ENCODE measurements around the gene FAM118B.

Gene FAM118B

DNA sequence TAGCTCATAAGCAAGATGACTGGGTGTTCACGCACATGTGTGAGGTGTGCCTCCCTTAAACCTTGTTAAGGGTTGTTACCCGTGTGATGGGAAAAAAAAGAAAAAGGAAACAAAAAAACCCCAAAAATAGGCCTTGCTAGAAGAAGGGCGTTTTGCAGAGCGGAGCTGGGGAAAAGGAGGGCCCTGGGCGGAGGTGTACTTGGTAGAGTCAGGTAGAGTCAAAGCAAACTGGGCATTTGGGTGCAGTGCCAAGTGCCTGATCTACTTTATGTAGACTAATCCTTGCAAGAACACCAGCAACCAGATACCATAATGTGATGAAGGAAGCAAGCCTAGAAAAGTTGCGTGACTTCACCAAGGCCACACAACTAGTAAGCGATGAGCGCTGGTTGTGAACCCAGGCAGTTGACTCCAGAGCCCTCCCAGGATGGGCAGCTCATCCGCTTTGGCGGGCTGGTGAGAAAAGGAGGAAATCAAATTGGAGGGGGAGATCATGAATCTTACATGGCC is 70.1 kb downstream of the FAM118B start:
- TF ChIP-seq ZFP3 (CRISPR knock-in tag; IDR thresholded peaks at IDR 0.05), result no peak
- no peak for TF ChIP-seq RARB (CRISPR knock-in tag; IDR thresholded peaks at IDR 0.05)
- no peak for TF ChIP-seq TOX (CRISPR knock-in tag; IDR thresholded peaks at IDR 0.05; ENCODE audit: borderline replicate concordance)
- TF ChIP-seq, protein P1, sequence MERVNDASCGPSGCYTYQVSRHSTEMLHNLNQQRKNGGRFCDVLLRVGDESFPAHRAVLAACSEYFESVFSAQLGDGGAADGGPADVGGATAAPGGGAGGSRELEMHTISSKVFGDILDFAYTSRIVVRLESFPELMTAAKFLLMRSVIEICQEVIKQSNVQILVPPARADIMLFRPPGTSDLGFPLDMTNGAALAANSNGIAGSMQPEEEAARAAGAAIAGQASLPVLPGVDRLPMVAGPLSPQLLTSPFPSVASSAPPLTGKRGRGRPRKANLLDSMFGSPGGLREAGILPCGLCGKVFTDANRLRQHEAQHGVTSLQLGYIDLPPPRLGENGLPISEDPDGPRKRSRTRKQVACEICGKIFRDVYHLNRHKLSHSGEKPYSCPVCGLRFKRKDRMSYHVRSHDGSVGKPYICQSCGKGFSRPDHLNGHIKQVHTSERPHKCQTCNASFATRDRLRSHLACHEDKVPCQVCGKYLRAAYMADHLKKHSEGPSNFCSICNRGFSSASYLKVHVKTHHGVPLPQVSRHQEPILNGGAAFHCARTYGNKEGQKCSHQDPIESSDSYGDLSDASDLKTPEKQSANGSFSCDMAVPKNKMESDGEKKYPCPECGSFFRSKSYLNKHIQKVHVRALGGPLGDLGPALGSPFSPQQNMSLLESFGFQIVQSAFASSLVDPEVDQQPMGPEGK (CRISPR knock-in tag; IDR thresholded peaks at IDR 0.05; ENCODE audit: borderline replicate concordance), result no peak
- TF ChIP-seq BACH2 (CRISPR knock-in tag; IDR thresholded peaks at IDR 0.05; ENCODE audit: borderline replicate concordance), result no peak
- TF ChIP-seq ZC3H10 (CRISPR knock-in tag; IDR thresholded peaks at IDR 0.05), result no peak
- TF ChIP-seq ZNF565 (CRISPR knock-in tag; conservative IDR thresholded peaks at IDR 0.05; ENCODE audit: low read depth), result no peak
- TF ChIP-seq PPARA (CRISPR knock-in tag; IDR thresholded peaks at IDR 0.05; ENCODE audit: borderline replicate concordance), result no peak
- TF ChIP-seq OSR1 (CRISPR knock-in tag; IDR thresholded peaks at IDR 0.05), result no peak
- TF ChIP-seq SNAI2 (CRISPR knock-in tag; IDR thresholded peaks at IDR 0.05), result no peak
- TF ChIP-seq, protein P2, sequence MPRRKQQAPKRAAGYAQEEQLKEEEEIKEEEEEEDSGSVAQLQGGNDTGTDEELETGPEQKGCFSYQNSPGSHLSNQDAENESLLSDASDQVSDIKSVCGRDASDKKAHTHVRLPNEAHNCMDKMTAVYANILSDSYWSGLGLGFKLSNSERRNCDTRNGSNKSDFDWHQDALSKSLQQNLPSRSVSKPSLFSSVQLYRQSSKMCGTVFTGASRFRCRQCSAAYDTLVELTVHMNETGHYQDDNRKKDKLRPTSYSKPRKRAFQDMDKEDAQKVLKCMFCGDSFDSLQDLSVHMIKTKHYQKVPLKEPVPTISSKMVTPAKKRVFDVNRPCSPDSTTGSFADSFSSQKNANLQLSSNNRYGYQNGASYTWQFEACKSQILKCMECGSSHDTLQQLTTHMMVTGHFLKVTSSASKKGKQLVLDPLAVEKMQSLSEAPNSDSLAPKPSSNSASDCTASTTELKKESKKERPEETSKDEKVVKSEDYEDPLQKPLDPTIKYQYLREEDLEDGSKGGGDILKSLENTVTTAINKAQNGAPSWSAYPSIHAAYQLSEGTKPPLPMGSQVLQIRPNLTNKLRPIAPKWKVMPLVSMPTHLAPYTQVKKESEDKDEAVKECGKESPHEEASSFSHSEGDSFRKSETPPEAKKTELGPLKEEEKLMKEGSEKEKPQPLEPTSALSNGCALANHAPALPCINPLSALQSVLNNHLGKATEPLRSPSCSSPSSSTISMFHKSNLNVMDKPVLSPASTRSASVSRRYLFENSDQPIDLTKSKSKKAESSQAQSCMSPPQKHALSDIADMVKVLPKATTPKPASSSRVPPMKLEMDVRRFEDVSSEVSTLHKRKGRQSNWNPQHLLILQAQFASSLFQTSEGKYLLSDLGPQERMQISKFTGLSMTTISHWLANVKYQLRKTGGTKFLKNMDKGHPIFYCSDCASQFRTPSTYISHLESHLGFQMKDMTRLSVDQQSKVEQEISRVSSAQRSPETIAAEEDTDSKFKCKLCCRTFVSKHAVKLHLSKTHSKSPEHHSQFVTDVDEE (CRISPR knock-in tag; IDR thresholded peaks at IDR 0.05), result no peak
- TF ChIP-seq GLIS3 (CRISPR knock-in tag; IDR thresholded peaks at IDR 0.05), result no peak
- TF ChIP-seq POU6F1 (CRISPR knock-in tag; IDR thresholded peaks at IDR 0.05; ENCODE audit: borderline replicate concordance, low read depth), result no peak
- no peak for ATAC-seq

- peak; percentile 80 for TF ChIP-seq ZNF70 (CRISPR knock-in tag; IDR thresholded peaks at IDR 0.05)
- no peak for TF ChIP-seq TOX (CRISPR knock-in tag; IDR thresholded peaks at IDR 0.05; ENCODE audit: borderline replicate concordance)
- peak; percentile 68 for ATAC-seq
Observed at GRCh38 chr11:126282361-126282735, 70.8 kb downstream of the FAM118B start.

DNA sequence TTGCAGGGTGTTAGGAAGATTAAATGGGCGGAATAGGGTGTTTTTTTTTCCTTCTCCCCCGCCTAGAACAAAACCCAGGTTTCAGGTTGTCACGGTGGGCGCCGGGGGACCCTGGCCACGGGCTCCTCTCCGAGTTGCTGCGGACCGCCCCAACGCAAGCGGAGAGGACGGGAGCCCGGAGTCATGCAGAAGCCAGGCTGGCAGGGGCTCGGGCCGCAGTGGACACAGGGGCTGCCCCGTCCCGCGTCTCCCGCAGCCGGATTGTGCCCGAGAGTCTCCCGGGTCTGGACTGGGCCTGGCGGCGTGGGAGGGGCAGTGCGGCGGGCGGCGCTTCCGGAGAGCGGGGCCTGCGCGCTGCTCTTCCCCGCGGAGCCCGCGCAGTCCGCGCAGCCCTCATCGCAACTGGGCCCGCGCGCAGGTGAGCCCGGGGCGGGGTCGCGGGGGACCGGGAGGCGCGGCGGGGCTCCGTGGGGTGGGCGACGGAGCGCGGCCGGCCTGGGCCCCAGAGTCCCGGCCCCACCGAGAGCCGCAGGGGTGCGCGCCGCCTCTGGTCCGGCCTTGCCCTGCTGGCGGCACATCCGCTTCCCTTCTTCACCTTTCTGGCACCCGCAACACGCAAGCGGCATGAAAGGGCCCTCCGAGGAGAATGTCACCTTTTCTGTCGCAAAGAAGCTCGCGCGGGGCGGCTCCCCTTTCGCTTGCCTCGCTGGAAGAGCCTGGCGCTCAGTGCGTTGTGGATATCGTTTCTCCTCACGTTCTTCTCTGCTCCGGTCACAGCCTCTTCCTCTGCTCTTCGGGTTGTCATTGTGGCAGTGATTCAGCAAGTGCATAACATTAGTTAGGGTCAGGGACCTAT is 71.4 kb downstream of the FAM118B start, which contains the start of gene TIRAP:
Gene TIRAP (plus strand): TSS at position 358 of the 856 bp plus-strand sequence. CDS start 7,802 bp downstream, outside the sequence.
- no peak for TF ChIP-seq ESRRG (CRISPR knock-in tag; IDR thresholded peaks at IDR 0.05)
- TF ChIP-seq, protein P1 (CRISPR knock-in tag; IDR thresholded peaks at IDR 0.05; ENCODE audit: borderline replicate concordance), result peak; percentile 19; the same call in 1 of the 2 replicates
- TF ChIP-seq OSR1 (CRISPR knock-in tag; IDR thresholded peaks at IDR 0.05), result no peak
- TF ChIP-seq ARNTL (CRISPR knock-in tag; IDR thresholded peaks at IDR 0.05; ENCODE audit: borderline replicate concordance, low read depth), result no peak
- TF ChIP-seq ZNF70 (CRISPR knock-in tag; IDR thresholded peaks at IDR 0.05), result no peak
- no peak for TF ChIP-seq RARB (CRISPR knock-in tag; IDR thresholded peaks at IDR 0.05)
- ATAC-seq, result peak; percentile 88

GRCh38 chr11:126284829-126285228 is 73.2 kb downstream of the FAM118B start:
- peak; percentile 44 for ATAC-seq
- TF ChIP-seq ZNF8 (CRISPR knock-in tag; IDR thresholded peaks at IDR 0.05), result no peak
- peak; percentile 97 for TF ChIP-seq ZFP3 (CRISPR knock-in tag; IDR thresholded peaks at IDR 0.05)
